Coronary artery (tissue), 2 donors: ENCODE results near the gene MAP7D3.

ENCODE experiments used
- DNase-seq: peaks from one replicate; pipeline ENCODE4 v3.0.0-alpha.2; 2017; ENCODE audit warnings: low spot score
- H3K27ac ChIP-seq, 2 donors: fragments of 200-600 bp; sonication (generic); one replicate each; pipeline ENCODE4 v1.5.1; 2016 to 2019
- H3K4me3 ChIP-seq: fragments of 200-600 bp; sonication (generic); 2 replicates; pipeline ENCODE4 v1.5.1; 2016; ENCODE audit warnings: mild to moderate bottlenecking, moderate library complexity
- CTCF ChIP-seq: fragments of 200-600 bp; sonication (generic); IDR thresholded peaks from one replicate; pipeline ENCODE4 v1.5.1; 2019; ENCODE audit warnings: antibody characterized with exemption

MAP7D3 gene

GRCh38 chrX:136227074-136227473, 24.1 kb downstream of the MAP7D3 start:
- no peak for DNase-seq

GRCh38 chrX:136221851-136222513, 29.2 kb downstream of the MAP7D3 start:
- H3K4me3 ChIP-seq = no peak overlapping the region
- no peak overlapping the region for H3K27ac ChIP-seq
- no peak for DNase-seq
- no peak for TF ChIP-seq CTCF

More at GRCh38 chrX:136227074-136227473, 24.1 kb downstream of the MAP7D3 start:
- no peak for TF ChIP-seq CTCF
- Histone ChIP-seq H3K27ac (no peak overlapping the region), H3K4me3 (no peak overlapping the region)

GRCh38 chrX:136220951-136221350, 30.2 kb downstream of the MAP7D3 start:
- Histone ChIP-seq H3K4me3 (no peak overlapping the region), H3K27ac (no peak overlapping the region)
- DNase-seq = no peak
- no peak for TF ChIP-seq CTCF

GRCh38 chrX:136220540-136220939, 30.7 kb downstream of the MAP7D3 start:
- no peak overlapping the region for H3K4me3 ChIP-seq
- DNase-seq = no peak
- no peak for TF ChIP-seq CTCF
- no peak overlapping the region for H3K27ac ChIP-seq

- DNase-seq = no peak
- Histone ChIP-seq H3K4me3 (no peak overlapping the region), H3K27ac (no peak overlapping the region)
- no peak for TF ChIP-seq CTCF
Measured at GRCh38 chrX:136219893-136220292, 31.3 kb downstream of the MAP7D3 start.

- no peak for DNase-seq
- TF ChIP-seq CTCF = no peak
- Histone ChIP-seq H3K27ac (peak overlapping the region in 1 of 2 donors; percentile 79), H3K4me3 (no peak overlapping the region)
Measured at GRCh38 chrX:136215559-136215958, 35.6 kb downstream of the MAP7D3 start.

- Histone ChIP-seq H3K27ac (peak overlapping the region in 1 of 2 donors; percentile 79), H3K4me3 (no peak overlapping the region)
- no peak for DNase-seq
- no peak for TF ChIP-seq CTCF
Measured at GRCh38 chrX:136214551-136214950, 36.6 kb downstream of the MAP7D3 start.
